Measurements from ENCODE around the gene CDKAL1.

- no peak for TF ChIP-seq CTCF (IDR thresholded peaks at IDR 0.05)
- no peak for TF ChIP-seq EZH2phosphoT487 (IDR thresholded peaks at IDR 0.05)
These were observed 390.8 kb downstream of the CDKAL1 start for GRCh38 chr6:20924911-20925543.

Measured in neural progenitor cell (in vitro differentiated cells).